GM23248 (cell line): ENCODE results near the gene RIOK1.

Source experiments
- EZH2 ChIP-seq: fragments of 200-600 bp; sonication (generic); IDR thresholded peaks from 2 replicates; pipeline ENCODE4 v1.6.1; 2018; ENCODE audit warnings: antibody characterized with exemption, mild to moderate bottlenecking; ENCODE audit not compliant: insufficient read depth, poor library complexity, severe bottlenecking
- EZH2phosphoT487 ChIP-seq: fragments of 200-600 bp; sonication (generic); IDR thresholded peaks from 2 replicates; pipeline ENCODE4 v1.6.1; 2018; ENCODE audit warnings: antibody characterized with exemption, moderate library complexity, mild to moderate bottlenecking, low read depth; ENCODE audit not compliant: insufficient read depth

DNA sequence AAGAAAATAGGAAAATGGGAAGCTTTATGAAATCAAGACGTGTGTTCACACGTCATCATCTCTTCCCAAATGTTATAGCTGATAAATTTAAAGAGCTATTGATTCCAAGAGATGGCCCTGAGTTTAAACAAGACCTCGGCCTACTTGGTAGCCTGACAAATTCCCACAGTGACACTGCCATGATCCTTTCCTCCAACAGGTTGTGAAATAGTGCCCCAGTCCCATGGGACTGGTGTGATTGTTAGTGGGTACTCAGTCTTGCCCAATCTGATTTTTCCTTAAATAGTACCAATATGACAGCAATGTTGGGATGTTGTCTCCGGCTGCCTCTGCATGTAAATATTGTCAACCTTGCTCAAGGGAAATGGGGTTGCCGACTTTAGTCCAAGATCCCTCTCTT lies 34.5 kb downstream of the RIOK1 start:
- no peak for TF ChIP-seq EZH2phosphoT487
- TF ChIP-seq EZH2 = no peak
